ENCODE measurements around the gene PRF1. TPM values are rescaled to one million over a fixed set of nuclear protein-coding genes. Genes with fewer than 3 reads are reported as not detected.

The PRF1 gene
- total and polyA plus RNA-seq, 10 donors, result 6.6 to 79.6 (median 54.6) TPM

DNA sequence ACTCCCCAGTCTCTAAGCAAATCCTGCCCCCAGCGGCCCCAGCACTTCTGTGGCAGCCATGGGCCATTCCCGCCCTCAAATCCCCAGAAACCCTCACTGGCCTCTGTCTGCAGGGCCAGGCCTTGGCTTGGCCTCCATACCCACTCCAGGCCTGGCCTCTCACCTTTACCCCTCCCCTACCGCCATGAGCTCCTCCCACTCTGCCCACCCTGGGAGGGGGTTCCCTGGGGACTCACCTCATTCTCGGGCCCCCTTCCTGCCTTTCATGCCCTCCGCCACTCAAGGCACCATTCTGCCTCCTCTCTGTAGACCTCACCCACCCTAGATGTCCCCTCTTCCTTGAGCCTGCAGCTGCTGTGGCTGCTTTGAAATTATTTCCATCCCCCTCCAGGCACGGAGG is 41.0 kb downstream of the PRF1 start:
- Histone ChIP-seq H3K36me3 (peaks cover 0 to 35% (median 1%) of the 10 kb centered on the region in 6 donors), H3K4me3 (no peak overlapping the region), H3K9me3 (no peaks in the 10 kb centered on the region), H3K27me3 (replicated peaks in 1 of 7) (no peaks in the 10 kb centered on the region), H3K4me1 (peaks cover 0 to 74% (median 32%) of the 10 kb centered on the region in 6 donors), H3K27ac (no peak overlapping the region)
- DNase-seq, result peak; percentile 54
- 65 to 85% (median 76%) methylated on average over 6 of the region's 6 CpGs for WGBS, 5 donors
- intact Hi-C loops (cut with DNase I; ENCODE audit: low total_unique reads), result no loop called here
- TF ChIP-seq POLR2A (IDR thresholded peaks at IDR 0.05) (no peak), POLR2AphosphoS5 (IDR thresholded peaks at IDR 0.05) (no peak)
- TF ChIP-seq, protein P1, sequence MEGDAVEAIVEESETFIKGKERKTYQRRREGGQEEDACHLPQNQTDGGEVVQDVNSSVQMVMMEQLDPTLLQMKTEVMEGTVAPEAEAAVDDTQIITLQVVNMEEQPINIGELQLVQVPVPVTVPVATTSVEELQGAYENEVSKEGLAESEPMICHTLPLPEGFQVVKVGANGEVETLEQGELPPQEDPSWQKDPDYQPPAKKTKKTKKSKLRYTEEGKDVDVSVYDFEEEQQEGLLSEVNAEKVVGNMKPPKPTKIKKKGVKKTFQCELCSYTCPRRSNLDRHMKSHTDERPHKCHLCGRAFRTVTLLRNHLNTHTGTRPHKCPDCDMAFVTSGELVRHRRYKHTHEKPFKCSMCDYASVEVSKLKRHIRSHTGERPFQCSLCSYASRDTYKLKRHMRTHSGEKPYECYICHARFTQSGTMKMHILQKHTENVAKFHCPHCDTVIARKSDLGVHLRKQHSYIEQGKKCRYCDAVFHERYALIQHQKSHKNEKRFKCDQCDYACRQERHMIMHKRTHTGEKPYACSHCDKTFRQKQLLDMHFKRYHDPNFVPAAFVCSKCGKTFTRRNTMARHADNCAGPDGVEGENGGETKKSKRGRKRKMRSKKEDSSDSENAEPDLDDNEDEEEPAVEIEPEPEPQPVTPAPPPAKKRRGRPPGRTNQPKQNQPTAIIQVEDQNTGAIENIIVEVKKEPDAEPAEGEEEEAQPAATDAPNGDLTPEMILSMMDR (IDR thresholded peaks at IDR 0.05 in 8 of 11, conservative IDR thresholded peaks at IDR 0.05 in 3 of 11), result no peak

DNA sequence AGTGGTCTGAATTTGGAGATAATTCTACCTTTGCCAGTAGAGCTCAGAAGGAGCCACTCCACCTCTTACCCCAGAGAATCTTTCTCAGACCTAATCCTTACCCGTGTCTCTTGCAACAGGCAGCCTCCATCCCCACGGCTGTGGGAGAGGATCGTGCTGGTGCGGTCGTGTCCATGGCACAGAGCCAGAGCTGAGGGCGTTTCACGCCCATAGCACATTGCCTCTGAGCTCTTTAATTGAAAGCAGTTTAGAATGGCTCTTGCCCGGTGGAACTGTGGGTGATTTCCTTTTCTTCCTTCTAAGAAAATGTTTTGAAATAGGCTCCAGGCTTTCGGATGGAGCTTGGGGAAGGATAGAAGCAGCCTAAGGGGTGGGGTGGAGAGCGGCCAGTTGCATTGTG is 41.5 kb downstream of the PRF1 start:
- TF ChIP-seq POLR2A (IDR thresholded peaks at IDR 0.05) (no peak), POLR2AphosphoS5 (IDR thresholded peaks at IDR 0.05) (no peak)
- TF ChIP-seq, protein P1 (IDR thresholded peaks at IDR 0.05 in 8 of 11, conservative IDR thresholded peaks at IDR 0.05 in 3 of 11), result no peak
- intact Hi-C loops (cut with DNase I; ENCODE audit: low total_unique reads), result no loop called here
- no peak overlapping the region for H3K4me3 ChIP-seq
- H3K36me3 ChIP-seq, result peaks cover 0 to 36% (median 0%) of the 10 kb centered on the region in 6 donors
- no peaks in the 10 kb centered on the region for H3K9me3 ChIP-seq
- 34 to 75% (median 56%) methylated on average over 10 of the region's 10 CpGs for WGBS, 5 donors
- DNase-seq, result no peak
- peaks cover 0 to 69% (median 31%) of the 10 kb centered on the region in 6 donors for H3K4me1 ChIP-seq
- H3K27me3 ChIP-seq (replicated peaks in 1 of 7), result no peaks in the 10 kb centered on the region
- no peak overlapping the region for H3K27ac ChIP-seq

DNA sequence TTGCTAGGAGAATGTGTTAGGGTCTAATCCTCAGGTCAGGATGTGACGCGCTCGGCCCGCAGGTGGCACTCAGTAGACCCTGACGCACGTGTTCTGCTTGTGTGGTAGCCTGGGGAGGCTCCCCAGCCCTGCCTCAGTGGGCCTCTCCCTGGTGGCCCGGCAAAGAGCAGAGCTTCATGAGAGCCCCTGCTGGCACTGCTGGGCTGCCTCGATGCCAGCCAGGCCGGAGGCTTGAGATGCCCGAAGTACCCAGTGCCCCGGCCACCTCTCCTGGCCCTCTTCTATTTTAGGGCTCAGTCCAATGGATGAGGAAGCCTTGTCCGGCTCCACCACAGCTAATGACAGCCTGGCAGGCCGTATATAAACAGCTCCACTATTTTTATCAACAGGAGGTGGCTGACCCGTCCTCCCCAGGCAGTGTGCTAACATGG is 42.0 kb downstream of the PRF1 start:
- peaks cover 0 to 64% (median 28%) of the 10 kb centered on the region in 6 donors for H3K4me1 ChIP-seq
- peak; percentile 66 for DNase-seq
- no peaks in the 10 kb centered on the region for H3K9me3 ChIP-seq
- TF ChIP-seq POLR2A (IDR thresholded peaks at IDR 0.05), result no peak
- intact Hi-C loops (cut with DNase I; ENCODE audit: low total_unique reads), result no loop called here
- no peak overlapping the region for H3K27ac ChIP-seq
- H3K27me3 ChIP-seq (replicated peaks in 1 of 7), result no peaks in the 10 kb centered on the region
- H3K4me3 ChIP-seq, result no peak overlapping the region
- 74 to 96% (median 86%) methylated on average over 4 to 14 of the region's 14 CpGs for WGBS, 5 donors
- H3K36me3 ChIP-seq, result peaks cover 0 to 35% (median 0%) of the 10 kb centered on the region in 6 donors

DNA sequence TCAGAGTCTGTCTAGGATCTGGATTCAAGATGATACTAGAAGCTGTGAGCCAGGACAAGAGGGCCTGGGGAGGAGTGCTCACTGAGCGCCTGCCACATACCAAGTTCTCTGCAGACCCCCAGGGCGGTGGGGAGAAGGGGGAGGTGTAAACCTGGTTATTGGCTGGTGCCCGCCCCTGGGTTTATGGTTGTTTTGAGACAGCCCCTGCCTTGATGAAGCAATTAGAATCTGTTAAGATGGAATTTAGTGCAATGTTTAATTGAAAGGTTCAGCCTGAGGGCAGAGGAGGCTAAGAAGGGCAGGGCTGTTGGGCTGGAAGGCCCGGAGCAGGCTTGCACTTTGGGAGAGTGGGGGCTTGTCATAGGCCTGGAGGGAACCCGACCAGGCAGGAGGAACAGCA is 42.7 kb downstream of the PRF1 start:
- peaks cover 0 to 57% (median 25%) of the 10 kb centered on the region in 6 donors for H3K4me1 ChIP-seq
- peak; percentile 59 for DNase-seq
- peak overlapping the region in 3 of 8 donors; percentile 46 to 65 (median 59) for H3K27ac ChIP-seq
- WGBS, 5 donors, result 90 to 97% (median 93%) methylated on average over 5 of the region's 5 CpGs
- H3K36me3 ChIP-seq, result peaks cover 0 to 34% (median 0%) of the 10 kb centered on the region in 6 donors
- TF ChIP-seq POLR2A (IDR thresholded peaks at IDR 0.05), result no peak
- no peak for TF ChIP-seq POLR2AphosphoS5 (IDR thresholded peaks at IDR 0.05)
- TF ChIP-seq, protein P1 (IDR thresholded peaks at IDR 0.05 in 8 of 11, conservative IDR thresholded peaks at IDR 0.05 in 3 of 11), result no peak
- intact Hi-C loops (cut with DNase I; ENCODE audit: low total_unique reads), result no loop called here
- no peaks in the 10 kb centered on the region for H3K27me3 ChIP-seq (replicated peaks in 1 of 7)
- H3K9me3 ChIP-seq, result no peaks in the 10 kb centered on the region
- no peak overlapping the region for H3K4me3 ChIP-seq

All from spleen (tissue), 11 donors.